ENCODE data around the gene ITGBL1.

The ITGBL1 gene

DNA sequence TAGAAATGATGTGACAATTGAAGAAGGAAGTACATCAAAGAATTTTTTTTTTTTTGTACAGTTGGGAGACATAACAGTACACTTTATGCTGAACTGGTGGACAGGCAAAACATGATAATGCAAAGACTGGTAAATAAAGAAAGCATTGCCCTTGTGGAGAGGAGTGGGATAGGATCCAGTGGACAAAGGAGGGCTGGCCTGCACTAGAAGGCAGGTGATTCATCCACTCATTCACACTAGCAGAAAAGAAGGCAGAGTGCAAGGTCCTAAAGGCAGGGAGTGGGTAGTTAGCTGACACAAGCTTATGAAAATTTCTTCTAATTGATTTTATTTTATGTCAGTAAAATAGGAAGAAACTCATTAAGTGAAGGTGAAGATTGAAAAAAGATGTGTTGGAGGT is 18.6 kb upstream of the ITGBL1 start:
- Mint-ChIP-seq H3K27me3 (peaks cover 7% of the 10 kb centered on the region), H3K9me3 (peaks cover 5% of the 10 kb centered on the region), H3K4me1 (no peaks in the 10 kb centered on the region), H3K4me3 (no peak overlapping the region), H3K36me3 (no peaks in the 10 kb centered on the region), H3K27ac (no peak overlapping the region)

DNA sequence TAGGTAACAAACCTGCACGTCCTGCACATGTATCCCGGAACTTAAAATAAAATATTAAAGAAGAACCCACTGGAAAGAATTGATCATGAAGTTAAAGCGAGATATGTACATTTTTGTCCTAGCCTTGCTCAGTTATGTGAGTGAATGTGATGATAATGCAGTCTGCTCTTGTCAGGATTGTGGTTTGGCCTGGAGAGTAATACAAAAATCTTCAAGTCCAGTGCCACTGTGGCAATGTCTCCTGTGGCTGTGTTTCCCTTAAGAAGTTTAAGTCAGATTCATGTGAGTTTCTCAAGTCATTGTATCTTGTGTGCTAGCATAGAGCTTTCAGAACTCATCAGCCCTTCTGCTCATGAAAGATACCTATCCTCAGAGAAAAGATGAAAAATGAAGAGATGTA is 18.0 kb upstream of the ITGBL1 start:
- no peaks in the 10 kb centered on the region for H3K36me3 Mint-ChIP-seq
- no peak overlapping the region for H3K4me3 Mint-ChIP-seq

DNA sequence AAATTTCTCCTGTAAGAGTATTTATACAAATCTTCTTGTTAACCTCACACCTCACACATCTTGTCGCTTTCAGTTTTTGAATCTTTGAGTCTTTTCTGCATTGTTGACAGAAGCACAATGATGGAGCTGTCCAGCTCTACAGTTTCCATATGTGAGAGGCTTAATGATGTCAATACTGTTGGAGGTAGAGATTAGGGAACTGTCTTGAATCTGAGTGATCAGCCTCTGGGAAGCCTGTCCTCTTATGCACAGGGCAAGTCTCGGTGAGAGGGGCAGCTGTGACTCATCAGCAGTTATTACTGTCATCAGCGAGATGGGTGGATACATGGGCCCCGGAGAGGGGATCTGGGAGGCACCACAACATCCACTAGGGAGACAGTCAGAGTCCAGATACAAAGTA is 4.6 kb upstream of the ITGBL1 start:
- Mint-ChIP-seq H3K27ac (no peak overlapping the region), H3K4me1 (no peaks in the 10 kb centered on the region), H3K36me3 (no peaks in the 10 kb centered on the region), H3K9me3 (no peaks in the 10 kb centered on the region), H3K27me3 (peaks cover 6% of the 10 kb centered on the region), H3K4me3 (no peak overlapping the region)

More for the DNA sequence above, 18.0 kb upstream of the ITGBL1 start:
- Mint-ChIP-seq H3K9me3 (peaks cover 5% of the 10 kb centered on the region), H3K27me3 (peaks cover 7% of the 10 kb centered on the region), H3K4me1 (no peaks in the 10 kb centered on the region), H3K27ac (no peak overlapping the region)

DNA sequence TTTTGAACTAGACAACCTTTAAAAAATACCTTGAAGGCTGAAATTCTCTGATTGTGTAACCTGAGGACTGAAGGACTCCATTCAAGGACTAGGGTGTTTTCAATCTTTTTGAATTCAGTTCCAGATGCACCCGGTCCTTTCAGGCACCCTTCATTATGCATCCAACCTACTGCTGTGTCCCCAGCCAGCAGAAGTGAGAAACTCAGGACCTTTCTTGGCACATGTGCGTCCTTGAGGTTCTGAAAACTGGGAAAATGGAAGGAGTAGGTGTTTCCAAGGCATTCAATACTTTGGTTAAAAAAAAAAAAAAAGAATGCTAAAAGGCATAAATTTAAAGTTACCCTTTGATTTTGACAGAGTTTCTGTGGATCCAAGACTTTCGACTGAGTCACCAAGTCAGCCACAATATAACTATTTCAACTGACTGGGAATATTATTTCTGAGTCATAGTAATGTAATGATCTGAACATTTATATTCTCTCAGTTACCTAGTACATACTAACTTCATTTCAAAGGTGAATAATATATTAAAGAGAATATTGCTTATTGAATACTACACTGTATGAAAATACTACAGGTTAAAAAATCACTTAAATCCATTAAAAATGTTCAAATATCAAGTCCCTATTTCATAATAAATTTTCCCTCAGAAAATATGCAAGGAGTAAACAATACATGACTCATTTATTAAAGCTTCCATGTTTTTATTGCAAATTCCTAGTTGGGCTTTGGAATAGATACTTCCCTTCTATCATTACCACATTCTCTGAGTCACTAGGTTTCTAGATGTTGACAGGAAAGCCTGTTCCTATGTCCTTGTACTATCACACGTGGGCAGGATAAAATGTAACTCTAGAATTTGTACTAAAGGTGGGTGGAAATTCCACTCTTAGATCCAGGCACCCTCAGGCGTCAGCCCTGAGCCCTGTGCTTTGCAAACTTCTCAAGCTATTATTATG is 2.4 kb upstream of the ITGBL1 start:
- Mint-ChIP-seq H3K9me3 (no peaks in the 10 kb centered on the region), H3K27ac (no peak overlapping the region), H3K4me1 (peaks cover 5% of the 10 kb centered on the region), H3K27me3 (peaks cover 19% of the 10 kb centered on the region), H3K36me3 (no peaks in the 10 kb centered on the region), H3K4me3 (no peak overlapping the region)

DNA sequence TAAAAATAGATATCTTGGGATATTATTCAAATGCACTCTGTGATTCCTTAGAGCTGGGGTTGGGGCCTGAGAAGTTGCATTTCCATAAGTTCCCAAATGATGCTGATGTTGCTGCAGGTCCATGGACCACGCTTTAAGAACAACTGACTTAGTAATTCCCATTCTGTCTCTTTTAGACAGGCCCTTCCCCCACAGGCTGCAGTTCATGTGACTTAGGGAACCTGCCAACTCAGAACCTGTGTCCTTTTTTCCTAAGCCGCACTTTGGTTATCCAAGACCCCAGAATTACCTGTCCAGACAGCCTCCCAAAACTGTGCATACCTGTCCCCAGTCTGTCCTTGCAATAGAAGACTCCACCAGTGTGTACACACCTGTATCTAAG is 1.7 kb upstream of the ITGBL1 start:
- no peak overlapping the region for H3K4me3 Mint-ChIP-seq
- H3K36me3 Mint-ChIP-seq = no peaks in the 10 kb centered on the region
- H3K27me3 Mint-ChIP-seq = peaks cover 22% of the 10 kb centered on the region
- peaks cover 5% of the 10 kb centered on the region for H3K4me1 Mint-ChIP-seq
- no peak overlapping the region for H3K27ac Mint-ChIP-seq
- no peaks in the 10 kb centered on the region for H3K9me3 Mint-ChIP-seq

DNA sequence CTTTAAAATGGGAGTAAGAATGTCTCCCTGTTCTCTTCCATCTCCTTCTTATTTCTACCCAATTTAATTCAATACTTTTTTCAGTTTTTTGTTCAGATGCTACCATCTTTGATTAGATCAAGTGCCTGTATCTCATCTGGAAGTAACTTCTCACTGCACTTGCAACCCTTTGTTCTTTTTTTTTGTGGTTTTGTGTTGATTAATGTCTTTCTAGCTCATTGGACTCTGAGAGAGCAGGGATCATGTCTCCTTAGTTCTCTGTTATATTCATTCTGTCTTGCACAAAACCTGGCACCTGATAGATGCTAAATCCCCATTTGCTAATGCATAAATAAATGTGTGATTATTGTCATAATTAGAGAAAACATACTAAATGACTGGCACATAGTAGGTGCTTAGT is 834 bp upstream of the ITGBL1 start:
- Mint-ChIP-seq H3K9me3 (no peaks in the 10 kb centered on the region), H3K4me1 (peaks cover 5% of the 10 kb centered on the region), H3K27ac (no peak overlapping the region), H3K36me3 (no peaks in the 10 kb centered on the region), H3K4me3 (no peak overlapping the region), H3K27me3 (peaks cover 25% of the 10 kb centered on the region)

DNA sequence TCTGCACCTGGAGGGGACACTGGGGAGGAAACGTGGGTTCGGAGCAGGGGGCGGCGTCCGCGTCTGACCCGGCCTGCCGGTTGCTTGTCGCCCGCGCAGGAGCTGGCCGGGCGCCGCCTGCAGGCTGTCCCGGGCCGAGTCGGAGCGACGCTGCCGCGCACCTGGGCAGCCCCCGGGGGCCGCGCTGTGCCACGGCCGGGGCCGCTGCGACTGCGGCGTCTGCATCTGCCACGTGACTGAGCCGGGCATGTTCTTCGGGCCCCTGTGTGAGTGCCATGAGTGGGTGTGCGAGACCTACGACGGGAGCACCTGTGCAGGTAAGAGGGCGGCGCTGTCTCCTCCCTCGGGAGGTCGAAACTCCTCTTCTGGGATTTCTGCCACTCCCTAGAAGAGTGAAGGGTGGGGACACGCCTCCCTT is 1.3 kb downstream of the ITGBL1 start:
- Mint-ChIP-seq H3K9me3 (no peaks in the 10 kb centered on the region), H3K4me3 (no peak overlapping the region), H3K27me3 (peaks cover 27% of the 10 kb centered on the region), H3K27ac (no peak overlapping the region), H3K36me3 (no peaks in the 10 kb centered on the region), H3K4me1 (peaks cover 5% of the 10 kb centered on the region)

DNA sequence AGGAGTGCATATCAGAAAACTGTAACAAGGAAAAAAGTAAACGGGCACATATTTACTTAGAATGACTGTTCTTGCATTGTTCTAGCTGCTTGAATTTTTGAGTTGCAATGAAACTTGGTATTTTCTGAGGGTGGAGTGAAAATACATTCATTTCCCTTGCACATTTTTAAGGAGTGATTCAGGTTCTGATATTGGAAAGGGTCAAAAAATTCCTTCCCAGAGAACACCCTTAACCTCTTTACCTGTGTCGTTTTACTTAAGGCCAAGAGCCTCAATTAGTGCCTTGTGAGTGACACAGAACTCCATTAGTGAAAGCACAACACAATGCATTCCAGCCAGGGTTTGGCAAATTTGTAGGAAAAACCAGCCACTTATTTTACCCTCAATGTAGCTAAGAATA is 2.3 kb downstream of the ITGBL1 start:
- no peaks in the 10 kb centered on the region for H3K9me3 Mint-ChIP-seq
- H3K36me3 Mint-ChIP-seq = no peaks in the 10 kb centered on the region
- peaks cover 27% of the 10 kb centered on the region for H3K27me3 Mint-ChIP-seq
- H3K4me3 Mint-ChIP-seq = no peak overlapping the region
- peaks cover 5% of the 10 kb centered on the region for H3K4me1 Mint-ChIP-seq
- H3K27ac Mint-ChIP-seq = no peak overlapping the region

DNA sequence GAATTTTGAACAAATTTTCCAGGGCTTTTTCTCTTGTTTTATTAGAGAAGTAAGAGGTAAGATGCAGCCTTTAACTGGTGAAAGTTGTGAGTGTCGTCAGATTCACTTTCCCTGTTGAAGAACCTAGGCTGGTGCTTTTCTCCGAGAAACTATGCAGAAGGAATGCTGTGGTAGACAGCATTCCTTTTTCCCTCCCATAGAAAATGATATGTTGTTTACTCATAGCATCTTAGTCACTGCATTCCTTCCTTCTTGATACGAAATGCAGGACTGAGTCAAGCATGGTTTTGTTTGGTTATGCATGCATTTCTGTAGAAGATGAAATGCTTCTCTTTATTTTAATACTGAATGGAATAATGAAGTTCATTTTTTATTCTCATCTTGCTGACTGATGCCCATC is 3.4 kb downstream of the ITGBL1 start:
- Mint-ChIP-seq H3K27me3 (peaks cover 27% of the 10 kb centered on the region), H3K4me1 (peaks cover 5% of the 10 kb centered on the region), H3K27ac (no peak overlapping the region), H3K4me3 (no peak overlapping the region), H3K9me3 (no peaks in the 10 kb centered on the region), H3K36me3 (no peaks in the 10 kb centered on the region)

DNA sequence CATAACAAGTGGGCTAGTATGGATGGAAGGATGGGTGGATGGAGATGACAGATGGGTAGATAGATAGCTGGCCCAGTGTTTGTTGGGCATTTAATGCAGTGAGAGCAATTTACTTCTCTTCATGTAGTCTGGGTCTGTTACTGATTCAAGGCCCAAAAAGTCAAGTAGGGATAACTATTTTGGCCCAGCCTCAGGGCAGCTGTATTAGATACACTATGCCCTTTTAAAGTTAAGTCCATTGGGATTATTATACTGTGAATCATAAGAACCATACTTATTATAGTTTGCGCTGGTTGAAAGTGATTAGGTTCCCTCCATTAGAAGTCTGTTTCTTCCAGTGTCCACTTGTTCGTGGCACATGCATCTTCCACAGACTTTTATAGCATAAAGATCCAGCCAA is 4.7 kb downstream of the ITGBL1 start:
- no peak overlapping the region for H3K27ac Mint-ChIP-seq
- H3K4me3 Mint-ChIP-seq = no peak overlapping the region
- H3K27me3 Mint-ChIP-seq = peaks cover 24% of the 10 kb centered on the region
- H3K4me1 Mint-ChIP-seq = peaks cover 5% of the 10 kb centered on the region
- H3K9me3 Mint-ChIP-seq = no peaks in the 10 kb centered on the region
- H3K36me3 Mint-ChIP-seq = no peaks in the 10 kb centered on the region

DNA sequence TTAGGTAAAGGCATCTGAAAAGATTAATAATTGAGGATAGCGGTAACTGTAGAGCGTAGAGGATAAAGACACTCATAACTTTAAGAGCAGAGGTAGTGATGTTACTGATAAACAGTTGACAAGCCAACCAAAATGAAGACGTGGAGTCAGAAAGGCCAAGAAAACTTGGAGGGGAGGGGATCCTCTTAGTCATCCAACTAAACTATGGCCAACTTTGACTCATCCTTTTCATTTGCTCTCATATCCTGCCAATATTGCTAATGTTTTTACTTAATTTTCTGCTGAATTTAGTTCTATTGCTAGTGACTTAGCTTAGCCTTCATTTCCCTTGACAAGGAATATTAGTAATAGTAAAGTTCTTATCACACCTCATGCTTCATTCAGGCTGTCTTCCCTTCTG is 13.4 kb downstream of the ITGBL1 start:
- no peaks in the 10 kb centered on the region for H3K4me1 Mint-ChIP-seq
- H3K4me3 Mint-ChIP-seq = no peak overlapping the region
- no peaks in the 10 kb centered on the region for H3K36me3 Mint-ChIP-seq
- H3K27ac Mint-ChIP-seq = no peak overlapping the region
- peaks cover 7% of the 10 kb centered on the region for H3K27me3 Mint-ChIP-seq
- H3K9me3 Mint-ChIP-seq = no peaks in the 10 kb centered on the region

DNA sequence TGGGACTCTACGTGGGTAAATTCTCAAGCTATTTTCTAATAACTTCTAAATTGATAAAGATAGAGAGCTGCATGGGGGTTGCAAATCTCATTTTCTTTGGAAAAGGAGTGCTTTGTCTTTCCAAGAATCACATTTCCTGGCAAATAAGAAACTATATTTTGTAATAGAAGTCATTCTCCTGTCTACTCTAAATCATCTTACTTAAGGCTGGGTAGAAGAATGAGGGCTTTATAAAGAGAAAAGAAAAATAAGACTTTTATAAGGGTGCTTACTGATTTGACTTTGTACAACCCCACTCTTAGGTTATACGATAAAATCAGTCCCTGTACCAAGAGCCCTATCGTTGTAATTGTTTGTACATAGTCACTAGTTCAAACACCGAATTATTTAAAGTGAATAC is 14.9 kb downstream of the ITGBL1 start:
- no peaks in the 10 kb centered on the region for H3K4me1 Mint-ChIP-seq
- H3K9me3 Mint-ChIP-seq = no peaks in the 10 kb centered on the region
- peaks cover 7% of the 10 kb centered on the region for H3K27me3 Mint-ChIP-seq
- H3K36me3 Mint-ChIP-seq = no peaks in the 10 kb centered on the region
- H3K4me3 Mint-ChIP-seq = no peak overlapping the region
- H3K27ac Mint-ChIP-seq = no peak overlapping the region

DNA sequence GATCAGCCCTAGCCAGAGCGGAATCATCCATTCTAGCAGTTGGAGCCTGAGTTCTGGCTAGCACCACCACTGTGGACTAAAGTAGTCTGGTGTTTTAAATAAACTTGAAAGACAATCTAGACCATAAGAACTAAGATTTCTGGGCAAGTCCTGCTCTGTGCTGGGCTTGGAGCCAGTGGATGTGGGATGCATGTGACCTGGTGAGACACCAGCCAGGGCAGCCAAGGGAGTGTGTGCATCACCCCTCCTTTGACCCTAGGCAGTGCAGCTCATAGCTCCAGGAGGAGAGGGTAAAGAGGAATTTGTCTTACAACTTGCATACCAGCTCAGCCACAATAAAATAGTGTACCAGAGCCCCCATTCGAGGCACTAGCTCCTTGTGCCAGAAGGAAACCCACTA is 21.0 kb downstream of the ITGBL1 start:
- Mint-ChIP-seq H3K4me1 (no peaks in the 10 kb centered on the region), H3K4me3 (no peak overlapping the region), H3K27ac (no peak overlapping the region), H3K27me3 (peaks cover 12% of the 10 kb centered on the region), H3K36me3 (no peaks in the 10 kb centered on the region), H3K9me3 (no peaks in the 10 kb centered on the region)

DNA sequence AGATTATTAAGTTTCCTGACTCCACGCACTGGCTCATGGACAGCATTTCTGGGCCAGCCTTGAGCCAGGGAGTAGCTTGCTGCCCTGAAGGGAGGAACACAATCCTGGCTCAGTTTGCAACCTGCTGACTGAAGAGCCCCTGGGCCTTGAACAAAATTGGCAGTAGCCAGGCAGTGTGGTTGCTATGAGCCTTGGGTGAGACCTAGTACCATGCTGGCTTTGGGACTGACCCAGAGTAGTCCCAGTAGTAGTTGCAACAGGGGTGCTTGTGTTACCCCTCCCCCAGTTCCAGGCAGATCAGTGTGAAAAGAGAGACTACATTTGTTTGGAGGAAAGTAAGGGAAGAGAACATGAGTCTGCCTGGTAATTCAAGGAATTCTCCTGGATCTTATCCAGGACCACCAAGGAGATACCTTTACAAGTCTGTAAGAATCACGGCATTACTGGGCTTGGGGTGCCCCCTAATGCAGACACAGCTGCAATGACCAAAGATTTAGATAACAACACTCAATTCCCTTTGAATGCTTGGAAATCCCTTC is 22.0 kb downstream of the ITGBL1 start:
- Mint-ChIP-seq H3K4me1 (no peaks in the 10 kb centered on the region), H3K9me3 (no peaks in the 10 kb centered on the region), H3K4me3 (no peak overlapping the region), H3K27me3 (peaks cover 12% of the 10 kb centered on the region), H3K27ac (no peak overlapping the region), H3K36me3 (no peaks in the 10 kb centered on the region)

DNA sequence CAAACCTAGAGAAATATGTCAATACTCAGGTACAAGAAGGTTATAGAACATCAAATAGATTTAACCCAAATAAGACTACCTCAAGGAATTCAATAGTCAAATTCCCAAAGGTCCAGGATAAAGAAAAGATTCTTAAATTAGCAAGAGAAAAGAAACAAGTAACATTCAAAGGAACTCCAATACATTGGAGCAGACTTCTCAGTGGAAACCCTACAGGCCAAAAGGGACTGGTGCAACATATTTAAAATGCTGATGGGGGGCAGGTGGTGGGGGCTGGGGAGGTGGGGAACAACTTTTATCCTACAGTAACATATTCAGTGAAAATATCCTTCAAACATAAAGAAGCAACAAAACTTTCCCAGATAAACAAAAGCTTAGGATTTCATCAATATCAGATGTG is 23.1 kb downstream of the ITGBL1 start:
- no peaks in the 10 kb centered on the region for H3K36me3 Mint-ChIP-seq
- no peaks in the 10 kb centered on the region for H3K4me1 Mint-ChIP-seq
- no peak overlapping the region for H3K4me3 Mint-ChIP-seq
- H3K9me3 Mint-ChIP-seq = no peaks in the 10 kb centered on the region
- no peak overlapping the region for H3K27ac Mint-ChIP-seq
- H3K27me3 Mint-ChIP-seq = peaks cover 8% of the 10 kb centered on the region

DNA sequence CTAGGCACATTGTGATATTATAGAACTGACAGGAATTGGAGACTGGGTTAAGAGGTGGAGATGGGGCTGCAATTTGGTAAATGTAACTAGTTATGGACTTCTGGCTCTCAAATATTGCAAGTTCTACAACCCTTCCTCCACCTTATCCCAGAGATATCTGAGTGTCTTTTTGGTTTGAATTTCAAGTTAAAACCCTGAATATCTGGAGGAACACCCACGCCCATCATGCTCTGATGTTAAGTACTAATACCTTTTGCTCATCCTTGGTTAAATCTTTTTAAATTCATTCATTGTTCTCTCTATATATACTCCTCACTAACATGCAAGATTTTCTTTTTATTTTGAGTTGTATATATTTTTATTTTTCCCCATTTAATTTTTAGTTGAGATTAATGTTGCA is 28.9 kb downstream of the ITGBL1 start:
- no peaks in the 10 kb centered on the region for H3K9me3 Mint-ChIP-seq
- no peaks in the 10 kb centered on the region for H3K4me1 Mint-ChIP-seq
- H3K27me3 Mint-ChIP-seq = peaks cover 4% of the 10 kb centered on the region
- no peak overlapping the region for H3K27ac Mint-ChIP-seq
- H3K36me3 Mint-ChIP-seq = no peaks in the 10 kb centered on the region
- no peak overlapping the region for H3K4me3 Mint-ChIP-seq

Data from activated naive CD4-positive, alpha-beta T cell treated with anti-CD3 and anti-CD28 coated beads, Interleukin-2, amount 50 U/mL, for 24 hours (primary cell).